ENCODE data around the gene TANC1.

DNA sequence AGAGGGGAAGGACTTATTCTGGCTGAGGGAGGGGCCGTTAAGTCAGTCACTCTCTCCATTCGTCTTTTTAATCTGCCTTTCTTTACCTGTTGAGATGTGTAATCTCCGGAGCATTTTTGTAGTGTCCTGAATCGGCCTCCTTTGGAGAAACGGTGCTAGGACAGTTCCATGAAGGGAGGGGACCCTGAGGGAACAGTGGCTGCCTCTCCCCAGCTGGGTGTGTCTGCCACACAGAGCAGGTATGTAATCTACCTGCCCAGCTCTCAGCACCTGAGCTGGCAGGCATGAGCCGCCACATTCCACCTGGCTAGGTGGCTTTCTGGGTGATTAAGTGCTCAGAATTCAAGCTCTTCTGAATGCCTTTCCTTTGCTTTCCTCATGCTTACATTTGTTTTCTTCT is 186.9 kb downstream of the TANC1 start:
- TF ChIP-seq, protein P1, sequence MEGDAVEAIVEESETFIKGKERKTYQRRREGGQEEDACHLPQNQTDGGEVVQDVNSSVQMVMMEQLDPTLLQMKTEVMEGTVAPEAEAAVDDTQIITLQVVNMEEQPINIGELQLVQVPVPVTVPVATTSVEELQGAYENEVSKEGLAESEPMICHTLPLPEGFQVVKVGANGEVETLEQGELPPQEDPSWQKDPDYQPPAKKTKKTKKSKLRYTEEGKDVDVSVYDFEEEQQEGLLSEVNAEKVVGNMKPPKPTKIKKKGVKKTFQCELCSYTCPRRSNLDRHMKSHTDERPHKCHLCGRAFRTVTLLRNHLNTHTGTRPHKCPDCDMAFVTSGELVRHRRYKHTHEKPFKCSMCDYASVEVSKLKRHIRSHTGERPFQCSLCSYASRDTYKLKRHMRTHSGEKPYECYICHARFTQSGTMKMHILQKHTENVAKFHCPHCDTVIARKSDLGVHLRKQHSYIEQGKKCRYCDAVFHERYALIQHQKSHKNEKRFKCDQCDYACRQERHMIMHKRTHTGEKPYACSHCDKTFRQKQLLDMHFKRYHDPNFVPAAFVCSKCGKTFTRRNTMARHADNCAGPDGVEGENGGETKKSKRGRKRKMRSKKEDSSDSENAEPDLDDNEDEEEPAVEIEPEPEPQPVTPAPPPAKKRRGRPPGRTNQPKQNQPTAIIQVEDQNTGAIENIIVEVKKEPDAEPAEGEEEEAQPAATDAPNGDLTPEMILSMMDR (IDR thresholded peaks at IDR 0.05; ENCODE audit: insufficient read depth, low read depth, low read length) = no peak
- no peak for TF ChIP-seq EZH2 (IDR thresholded peaks at IDR 0.05; ENCODE audit: insufficient read depth, low read length)

Measured in astrocyte (in vitro differentiated cells and primary cell).